Measurements from ENCODE around the gene IL18BP.

GRCh38 chr11:71997594-71997993, 1.1 kb upstream of the IL18BP start:
- TF ChIP-seq CTCF (IDR thresholded peaks at IDR 0.05) (no peak), REST (IDR thresholded peaks at IDR 0.05; ENCODE audit: insufficient read depth in 1 of 2, low read depth in 2 of 2, low read length in 1 of 2) (no peak), POLR2AphosphoS5 (IDR thresholded peaks at IDR 0.05; ENCODE audit: low read depth, low read length) (no peak)
